Activated CD4-positive, alpha-beta T cell treated with anti-CD3 and anti-CD28 coated beads for 4 hours (primary cell): ENCODE results near the gene ZNF653.

ENCODE experiments used
- DNase-seq, 2 donors: peaks; one replicate each; pipeline ENCODE4 v3.0.0-alpha.2; 2020

Gene ZNF653, protein sequence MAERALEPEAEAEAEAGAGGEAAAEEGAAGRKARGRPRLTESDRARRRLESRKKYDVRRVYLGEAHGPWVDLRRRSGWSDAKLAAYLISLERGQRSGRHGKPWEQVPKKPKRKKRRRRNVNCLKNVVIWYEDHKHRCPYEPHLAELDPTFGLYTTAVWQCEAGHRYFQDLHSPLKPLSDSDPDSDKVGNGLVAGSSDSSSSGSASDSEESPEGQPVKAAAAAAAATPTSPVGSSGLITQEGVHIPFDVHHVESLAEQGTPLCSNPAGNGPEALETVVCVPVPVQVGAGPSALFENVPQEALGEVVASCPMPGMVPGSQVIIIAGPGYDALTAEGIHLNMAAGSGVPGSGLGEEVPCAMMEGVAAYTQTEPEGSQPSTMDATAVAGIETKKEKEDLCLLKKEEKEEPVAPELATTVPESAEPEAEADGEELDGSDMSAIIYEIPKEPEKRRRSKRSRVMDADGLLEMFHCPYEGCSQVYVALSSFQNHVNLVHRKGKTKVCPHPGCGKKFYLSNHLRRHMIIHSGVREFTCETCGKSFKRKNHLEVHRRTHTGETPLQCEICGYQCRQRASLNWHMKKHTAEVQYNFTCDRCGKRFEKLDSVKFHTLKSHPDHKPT

DNA sequence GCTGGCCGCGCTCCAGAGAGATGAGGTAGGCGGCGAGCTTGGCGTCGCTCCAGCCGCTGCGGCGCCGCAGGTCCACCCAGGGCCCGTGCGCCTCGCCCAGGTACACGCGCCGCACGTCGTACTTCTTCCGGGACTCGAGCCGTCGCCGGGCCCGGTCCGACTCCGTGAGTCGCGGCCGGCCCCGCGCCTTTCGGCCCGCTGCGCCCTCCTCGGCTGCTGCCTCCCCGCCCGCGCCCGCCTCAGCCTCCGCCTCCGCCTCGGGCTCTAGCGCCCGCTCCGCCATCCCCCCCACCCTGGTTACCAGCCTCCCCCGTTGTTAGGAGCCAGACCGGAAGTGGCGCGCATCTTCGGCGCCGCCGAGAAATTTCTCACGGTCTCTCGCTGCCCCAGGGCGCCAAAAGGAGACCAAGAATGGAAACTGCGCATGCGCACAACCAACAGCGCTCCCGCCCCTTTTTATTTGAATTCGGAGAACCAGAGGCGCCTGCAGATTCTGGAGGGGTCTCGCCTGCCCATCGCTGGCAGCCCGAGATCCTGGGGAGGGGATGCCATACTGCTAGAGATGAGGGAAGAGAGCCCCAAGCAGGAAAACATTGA lies at the start of gene ZNF653:
ZNF653 (minus strand) TSS at position 336 of the 597 bp plus-strand sequence; CDS start at position 283, 53 bp downstream.
- DNase-seq, result peak; percentile 94 to 95

DNA sequence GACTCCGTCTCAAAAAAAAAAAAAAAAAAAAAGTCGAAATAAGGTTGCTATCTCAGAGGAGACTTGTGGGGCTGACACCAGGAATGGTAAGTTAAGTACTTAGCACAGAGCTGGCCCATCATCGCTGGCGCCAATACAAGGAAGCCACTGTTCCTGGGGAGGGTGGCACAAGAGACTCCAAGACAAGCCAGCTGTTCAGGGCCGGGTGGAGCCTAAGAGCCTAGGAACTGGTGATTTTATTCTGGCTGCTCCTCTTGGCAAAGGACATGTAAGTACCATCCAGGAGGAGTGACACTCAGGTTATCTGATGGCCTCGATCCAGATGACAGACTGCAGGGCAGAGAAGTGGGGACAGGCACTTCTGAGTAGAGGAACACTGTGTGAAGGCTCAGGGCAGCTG lies 49.6 kb upstream of the ZNF653 start:
- no peak for DNase-seq

DNA sequence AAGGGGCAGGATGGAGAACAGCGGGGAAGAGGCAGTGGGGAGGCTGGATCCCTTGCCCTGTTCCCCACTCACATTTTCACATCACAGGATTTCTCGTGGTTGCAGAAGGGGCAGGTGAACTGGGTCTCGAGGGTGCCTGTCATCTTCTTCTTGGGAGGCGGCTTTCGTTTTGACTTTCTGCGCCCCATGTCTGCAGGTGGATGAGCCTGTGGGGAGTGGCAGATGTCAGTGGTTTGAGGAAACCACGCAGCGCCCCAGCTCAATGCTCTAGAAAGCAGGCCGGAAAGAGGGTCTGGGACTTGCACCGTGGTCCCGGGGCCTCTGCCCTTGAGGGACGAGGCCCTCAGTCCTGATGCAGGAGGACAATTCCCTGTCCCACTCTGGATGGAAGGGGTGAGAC lies 48.5 kb upstream of the ZNF653 start:
- DNase-seq, result no peak

DNA sequence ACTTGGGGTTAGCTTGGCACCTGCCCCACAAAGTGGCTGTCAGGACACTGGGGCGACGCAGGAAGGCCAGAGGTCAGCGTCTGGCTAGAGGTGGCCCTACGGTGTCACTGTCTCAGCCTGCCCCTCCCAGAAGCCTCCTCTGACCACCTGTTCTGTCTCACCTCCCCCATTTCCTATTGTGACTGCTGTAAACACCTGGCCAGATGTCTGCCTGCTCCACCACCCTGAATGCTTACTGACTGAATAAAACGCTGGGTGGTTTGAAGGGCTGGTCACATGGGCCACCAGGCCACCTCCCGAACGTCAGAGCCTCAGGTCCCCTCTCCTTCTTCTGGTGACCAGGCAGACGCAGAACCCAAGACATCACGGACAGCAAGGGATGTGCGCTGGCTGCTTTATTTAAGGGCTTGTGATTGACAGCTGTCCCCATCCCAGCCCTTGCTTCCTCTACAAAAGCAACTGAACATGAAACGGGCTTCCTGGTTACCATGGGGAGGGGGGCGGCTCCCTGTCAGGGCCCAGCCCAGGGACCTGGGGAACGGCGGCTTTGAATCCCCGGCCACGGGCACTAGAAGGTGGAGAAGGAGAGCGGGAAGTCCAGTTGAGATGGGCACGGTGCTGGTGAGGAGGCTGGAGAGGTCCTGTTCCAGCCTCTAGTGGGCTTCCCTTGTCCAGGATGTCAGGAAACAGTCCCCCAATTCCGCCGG lies 47.2 kb upstream of the ZNF653 start:
- no peak for DNase-seq

DNA sequence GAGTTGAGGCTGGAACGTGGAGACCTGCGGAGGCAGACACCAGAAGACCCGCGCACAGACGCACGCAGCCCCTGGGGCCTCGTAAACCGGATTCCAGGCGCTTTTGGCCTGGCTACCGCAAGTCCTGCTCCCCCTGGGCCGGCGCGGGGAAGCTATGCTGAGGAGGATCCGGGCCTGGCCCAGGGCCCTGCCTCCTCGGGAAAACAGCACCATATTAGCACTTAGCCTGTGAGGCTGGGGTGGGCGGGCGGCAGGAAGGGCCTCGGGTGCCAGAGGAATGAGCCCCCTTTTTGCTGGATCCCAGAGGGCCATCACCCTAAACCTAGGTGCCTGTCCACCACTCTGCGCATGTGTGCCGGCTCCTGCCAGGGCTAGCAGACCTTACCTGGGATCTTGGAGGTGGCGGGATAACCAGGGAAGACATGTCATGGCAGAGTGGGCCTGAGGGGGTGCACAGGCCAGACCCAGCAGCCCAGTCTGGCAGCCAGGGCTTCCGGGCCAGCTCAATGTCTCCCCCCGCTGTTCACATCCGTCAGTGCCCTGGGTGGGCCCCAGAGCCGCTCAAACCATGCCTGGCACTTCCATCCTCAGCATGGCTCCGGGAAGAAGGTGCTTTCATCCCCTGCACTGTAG lies 46.1 kb upstream of the ZNF653 start:
- DNase-seq, result no peak

DNA sequence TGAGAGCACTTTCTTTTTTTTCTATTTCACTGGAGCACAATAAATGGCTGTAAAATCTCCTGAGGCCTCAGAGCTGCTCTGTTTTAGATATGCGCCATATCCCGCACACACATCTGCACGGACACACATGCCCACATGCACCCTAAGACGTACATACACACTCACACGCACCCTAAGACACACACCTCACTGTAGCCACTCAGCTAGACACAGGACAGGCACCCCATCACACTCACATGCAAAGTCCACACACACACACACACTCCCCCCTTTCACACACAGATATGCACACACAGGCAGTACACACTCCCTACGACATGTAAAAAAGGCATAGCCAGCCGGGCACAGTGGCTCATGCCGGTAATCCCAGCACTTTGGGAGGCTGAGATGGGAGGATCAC lies 44.6 kb upstream of the ZNF653 start:
- DNase-seq, result no peak

DNA sequence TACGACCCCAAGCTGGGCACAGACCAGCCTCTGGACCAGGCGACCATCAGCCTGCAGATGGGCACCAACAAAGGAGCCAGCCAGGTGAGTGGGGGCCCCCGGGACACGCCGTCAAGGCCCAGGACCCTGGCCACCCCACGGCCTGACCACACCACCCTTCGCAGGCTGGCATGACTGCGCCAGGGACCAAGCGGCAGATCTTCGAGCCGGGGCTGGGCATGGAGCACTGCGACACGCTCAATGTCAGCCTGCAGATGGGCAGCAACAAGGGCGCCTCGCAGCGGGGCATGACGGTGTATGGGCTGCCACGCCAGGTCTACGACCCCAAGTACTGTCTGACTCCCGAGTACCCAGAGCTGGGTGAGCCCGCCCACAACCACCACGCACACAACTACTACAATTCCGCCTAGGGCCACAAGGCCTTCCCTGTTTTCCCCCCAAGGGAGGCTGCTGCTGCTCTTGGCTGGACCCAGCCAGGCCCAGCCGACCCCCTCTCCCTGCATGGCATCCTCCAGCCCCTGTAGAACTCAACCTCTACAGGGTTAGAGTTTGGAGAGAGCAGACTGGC lies 43.8 kb upstream of the ZNF653 start:
- no peak for DNase-seq

DNA sequence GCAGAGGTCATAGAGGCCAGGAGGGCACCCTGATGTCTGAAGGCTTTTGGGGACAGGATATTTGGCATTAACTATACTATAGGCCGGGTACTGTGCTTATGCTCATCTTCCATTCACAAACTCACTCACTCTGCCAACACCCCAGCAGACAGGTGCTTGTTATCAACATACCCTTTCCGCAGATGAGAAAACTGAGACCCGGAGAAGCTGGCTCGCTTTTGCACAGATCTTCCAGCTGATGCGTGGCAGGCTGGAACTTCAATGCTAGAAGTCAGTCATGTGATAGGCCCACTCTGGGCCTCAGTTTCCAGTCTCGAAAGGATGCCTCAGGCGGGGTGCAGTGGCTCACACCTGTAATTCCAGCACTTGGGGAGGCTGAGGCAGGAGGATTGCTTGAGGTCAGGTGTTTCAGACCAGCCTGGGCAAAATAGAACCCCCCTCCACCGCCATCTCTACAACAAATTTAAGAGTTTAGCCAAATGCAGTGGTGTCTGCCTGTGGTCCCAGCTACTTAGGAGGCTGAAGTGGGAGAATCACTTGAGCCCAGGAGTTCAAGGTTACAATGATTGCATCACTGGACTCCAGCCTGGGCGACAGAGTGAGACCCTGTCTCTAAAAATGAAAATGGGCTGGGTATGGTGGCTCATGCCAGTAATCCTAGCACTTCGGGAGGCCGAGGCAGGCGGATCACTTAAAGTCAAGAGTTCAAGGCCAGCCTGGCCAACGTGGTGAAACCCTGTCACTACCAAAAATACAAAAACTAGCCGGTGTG lies 42.5 kb upstream of the ZNF653 start:
- no peak for DNase-seq

DNA sequence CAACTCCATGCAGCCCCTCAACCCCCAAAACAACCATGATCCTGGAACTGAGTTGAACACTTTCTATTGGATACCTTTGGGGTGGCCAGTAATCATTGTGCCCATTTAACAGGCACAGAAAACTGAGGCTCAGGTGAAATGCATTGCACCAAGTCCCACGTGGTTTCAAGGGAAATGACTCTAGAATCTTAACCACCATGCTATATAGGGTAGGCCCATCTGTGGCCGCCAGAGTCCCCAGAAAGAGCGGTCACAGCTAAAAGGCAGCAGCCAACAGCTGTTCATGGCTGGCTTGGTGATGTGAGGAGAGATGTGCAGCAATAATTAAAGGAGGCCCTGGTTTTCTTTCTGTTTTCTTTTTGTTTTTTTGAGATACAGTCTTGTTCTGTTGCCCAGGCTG lies 35.6 kb upstream of the ZNF653 start:
- DNase-seq, result no peak

DNA sequence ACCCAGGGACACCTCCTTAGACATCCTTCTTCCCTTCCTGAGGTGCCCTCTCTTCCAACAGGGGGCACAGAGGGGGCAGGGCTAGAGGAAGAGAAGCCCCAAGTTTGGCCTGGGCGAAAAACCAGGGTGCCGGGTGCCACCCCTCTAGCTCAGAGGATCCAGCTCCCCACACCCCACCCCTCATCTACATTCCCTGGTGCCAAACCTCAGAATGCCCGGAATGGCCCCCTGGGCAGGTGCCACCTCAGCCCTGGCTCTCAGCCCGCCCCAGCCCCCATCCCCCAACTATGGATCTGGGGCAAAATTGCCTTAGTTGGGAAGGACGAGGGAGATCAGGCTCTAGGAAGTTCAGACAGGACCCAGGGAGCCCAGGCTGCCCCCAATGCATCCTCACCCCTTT lies 35.0 kb upstream of the ZNF653 start:
- no peak for DNase-seq

DNA sequence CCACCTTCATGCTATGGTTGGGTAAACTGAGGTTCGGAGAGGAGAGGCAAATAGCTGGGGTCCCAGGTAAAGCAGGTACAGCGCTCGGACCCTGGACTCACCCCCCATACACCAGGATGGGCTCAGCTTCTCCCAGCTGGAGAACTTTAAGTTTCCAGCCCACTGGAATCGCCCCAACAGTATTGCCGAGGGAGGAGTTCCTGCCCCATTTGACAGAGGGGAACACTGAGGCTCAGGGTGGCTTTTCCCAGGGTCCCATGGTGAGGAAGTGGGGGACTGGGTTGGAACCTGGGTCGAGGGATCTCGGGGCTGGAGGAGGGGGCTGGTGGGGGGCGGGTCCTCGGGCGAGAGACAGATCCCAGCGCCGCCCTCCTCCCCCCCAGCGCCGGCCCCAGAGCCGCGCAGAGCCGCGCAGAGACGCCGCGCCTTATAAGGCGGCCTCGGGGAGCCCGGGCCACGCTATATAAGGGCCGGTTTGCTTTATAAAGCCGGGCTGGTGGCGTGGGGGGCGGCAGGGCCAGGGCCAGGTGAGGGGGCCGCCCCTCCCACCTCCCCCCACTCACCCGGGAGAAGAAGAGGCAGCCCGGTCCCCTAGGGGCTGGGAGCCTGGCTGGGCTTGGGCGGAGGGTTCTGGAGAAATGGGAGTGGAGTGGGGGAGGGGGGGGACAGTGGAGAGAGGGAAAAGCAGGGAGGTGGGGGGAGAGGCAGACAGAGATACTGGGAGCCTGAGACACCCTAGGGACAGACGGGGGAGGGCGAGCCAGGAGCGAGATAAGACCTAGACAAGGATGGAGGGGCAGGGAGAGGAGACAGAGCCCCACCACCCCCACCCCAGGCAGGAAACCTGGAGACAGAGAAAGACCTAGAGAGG lies 34.1 kb upstream of the ZNF653 start:
- no peak for DNase-seq

DNA sequence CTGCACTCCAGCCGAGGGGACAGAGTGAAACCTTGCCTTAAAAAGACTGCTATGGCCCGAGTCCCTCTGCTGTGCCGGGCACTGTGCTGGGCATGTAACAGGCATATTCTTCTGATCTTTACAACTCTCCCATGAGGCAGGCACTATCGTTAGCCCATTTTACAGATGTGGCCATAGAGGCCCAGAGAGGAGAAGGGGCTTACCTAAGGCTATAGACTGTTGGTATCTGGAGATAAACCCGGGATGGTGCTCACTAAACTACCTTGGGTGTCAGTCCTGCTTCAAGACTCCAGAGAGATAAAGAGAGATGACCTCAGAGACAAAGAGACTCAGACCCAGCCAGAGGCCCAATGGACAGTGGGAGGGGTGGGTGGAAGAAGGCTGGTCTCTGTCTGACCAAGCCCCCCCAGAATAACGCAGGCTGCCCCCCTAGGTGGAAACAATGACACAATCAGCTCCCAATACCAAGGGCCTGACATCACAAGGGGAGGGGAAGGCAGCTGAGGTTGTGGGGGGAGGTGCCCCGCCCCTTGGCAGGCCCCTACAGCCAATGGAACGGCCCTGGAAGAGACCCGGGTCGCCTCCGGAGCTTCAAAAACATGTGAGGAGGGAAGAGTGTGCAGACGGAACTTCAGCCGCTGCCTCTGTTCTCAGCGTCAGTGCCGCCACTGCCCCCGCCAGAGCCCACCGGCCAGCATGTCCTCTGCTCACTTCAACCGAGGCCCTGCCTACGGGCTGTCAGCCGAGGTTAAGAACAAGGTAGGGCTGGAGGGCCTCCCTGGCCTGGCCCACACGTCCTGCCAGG lies 32.8 kb upstream of the ZNF653 start, which contains the start of gene CNN1:
CNN1 (plus strand) TSS at position 620 of the 805 bp plus-strand sequence; CDS start at position 697, 77 bp downstream.
- no peak for DNase-seq

DNA sequence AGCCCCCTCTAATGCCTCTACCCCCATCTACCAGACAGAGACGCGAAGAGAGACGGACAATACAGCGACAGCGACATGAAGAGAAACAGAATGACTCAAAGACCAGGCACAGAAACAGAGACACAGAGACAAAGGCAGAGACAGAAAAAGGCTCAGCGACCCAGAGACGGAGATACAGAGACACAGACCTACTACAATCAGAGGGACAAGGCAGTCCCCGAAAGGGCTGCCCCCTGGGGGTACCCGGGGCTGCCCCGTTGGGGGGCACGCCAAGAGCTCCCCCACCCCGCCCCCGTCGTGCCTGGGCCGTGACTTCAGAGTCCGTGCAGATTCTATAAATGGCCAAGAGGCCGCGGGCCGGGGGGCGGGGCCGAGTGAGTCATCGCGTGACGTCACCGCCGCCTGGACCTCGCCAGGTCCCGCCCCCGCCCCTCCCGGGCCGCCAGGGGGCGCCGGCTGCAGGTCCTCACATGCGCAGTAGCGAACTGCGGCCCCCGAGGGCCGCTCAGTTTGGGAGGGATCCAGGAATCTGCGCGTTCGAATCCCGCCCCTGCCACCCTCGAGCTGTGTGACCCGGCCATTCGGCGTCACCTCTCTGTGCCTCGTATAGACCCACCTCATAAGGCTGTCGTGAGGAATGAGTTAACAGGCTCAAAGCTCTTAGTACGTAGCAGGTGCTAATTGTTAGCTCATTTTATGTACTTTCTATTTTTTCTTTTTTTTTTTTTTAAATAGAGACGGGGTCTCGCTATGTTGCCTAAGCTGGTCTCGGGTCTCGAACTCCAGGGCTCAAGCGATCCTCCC lies 30.4 kb upstream of the ZNF653 start:
- DNase-seq, result peak; percentile 80 to 84

DNA sequence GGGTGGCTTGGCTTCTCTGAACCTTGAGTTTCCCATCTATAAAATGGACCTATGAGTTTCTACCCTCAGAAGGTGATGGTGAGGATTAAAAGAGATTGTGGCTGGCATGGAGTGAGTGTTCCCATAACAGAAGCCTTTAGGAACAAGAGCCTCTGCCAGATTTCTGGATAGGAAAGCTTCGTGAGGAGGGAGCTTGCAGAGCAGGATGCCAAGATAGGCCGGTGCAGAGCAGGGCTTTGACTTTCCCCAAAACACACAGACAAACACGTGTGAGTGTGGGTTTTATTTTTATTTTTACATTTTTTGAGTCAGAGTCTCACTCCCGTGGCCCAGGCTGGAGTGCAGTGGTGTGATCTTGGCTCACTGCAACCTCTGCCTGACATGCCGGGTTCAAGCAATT lies 29.3 kb upstream of the ZNF653 start:
- no peak for DNase-seq

DNA sequence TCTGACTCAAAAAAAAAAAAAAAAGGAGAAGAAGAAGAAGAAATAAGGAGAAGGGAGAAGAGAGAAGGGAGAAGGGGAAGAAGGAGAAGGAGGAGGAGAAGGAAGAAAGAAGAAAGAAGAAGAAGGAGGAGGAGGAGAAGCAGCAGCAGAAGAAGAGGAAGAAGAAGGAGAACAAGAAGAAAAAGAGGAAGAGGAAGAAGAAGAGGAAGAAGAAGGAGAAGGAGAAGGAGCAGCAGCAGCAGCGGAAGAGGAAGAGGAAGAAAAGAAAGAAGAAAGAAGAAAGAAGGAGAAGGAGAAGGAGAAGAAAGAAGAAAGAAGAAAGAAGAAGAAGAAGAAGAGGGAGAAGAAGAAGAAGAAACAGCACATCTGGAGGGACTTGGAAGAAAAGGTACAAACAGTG lies 28.9 kb upstream of the ZNF653 start:
- DNase-seq, result no peak

DNA sequence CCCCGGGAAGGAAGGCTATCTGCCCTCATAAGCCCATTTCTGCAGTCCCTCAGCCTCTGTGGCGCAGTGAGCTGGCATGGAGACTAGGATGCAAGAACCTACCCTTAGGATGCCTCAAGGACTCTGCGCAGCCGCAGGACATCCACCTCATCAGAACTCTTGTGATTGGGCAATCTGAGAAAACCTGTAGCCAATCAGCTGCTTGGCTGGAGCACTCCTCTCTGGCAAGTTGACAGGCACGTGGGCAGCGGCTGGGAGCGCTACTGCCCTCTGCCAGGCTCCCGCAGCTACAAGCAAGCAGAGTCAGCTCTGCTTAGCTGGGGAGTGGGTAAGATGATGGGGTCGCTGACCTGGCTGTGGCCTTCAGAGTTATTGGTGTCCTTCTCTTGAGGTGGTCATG lies 24.8 kb upstream of the ZNF653 start:
- DNase-seq, result peak in 1 of 2 donors; percentile 12

DNA sequence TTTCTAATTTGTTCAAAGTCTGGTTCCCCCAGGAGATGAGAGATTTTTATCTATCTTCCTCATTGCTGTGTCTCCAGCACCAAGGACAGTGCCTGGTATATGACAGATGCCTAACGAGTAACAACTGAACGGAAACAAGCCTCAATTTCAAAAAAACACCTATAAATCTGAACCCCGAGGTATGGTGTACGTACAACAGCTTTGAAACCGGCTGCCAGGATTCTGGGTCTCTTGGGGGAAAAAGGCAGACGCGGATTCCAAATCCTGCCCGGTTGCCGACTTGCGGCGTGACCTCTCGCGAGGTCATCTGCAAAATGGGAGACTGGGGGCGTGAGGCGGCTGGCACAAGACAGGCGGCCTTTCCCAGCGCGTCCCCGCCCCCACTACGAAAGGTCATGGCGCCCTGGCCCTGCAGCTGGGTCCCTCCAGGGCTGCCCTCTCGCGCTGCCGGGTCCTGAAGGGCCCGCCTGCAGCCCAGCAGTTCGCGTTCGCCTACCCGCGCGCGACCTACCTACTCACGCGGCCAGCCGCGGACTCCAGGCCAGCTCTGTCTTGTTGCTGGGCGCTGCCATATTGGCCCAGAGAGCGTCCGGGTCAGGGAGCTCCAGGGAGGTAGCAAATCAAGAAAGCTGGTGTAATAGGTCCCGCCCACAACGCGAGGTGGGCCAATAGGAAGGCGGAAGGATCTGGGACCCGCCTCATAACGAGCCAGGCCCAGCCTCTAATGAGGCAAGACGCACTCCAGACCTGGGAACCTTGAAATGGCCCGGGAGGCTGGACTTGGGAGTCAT lies 23.1 kb upstream of the ZNF653 start, which contains the start of gene ECSIT:
ECSIT (minus strand) TSS at position 584 of the 791 bp plus-strand sequence. CDS start 9,964 bp downstream, outside the sequence.
- DNase-seq, result peak; percentile 90 to 91

DNA sequence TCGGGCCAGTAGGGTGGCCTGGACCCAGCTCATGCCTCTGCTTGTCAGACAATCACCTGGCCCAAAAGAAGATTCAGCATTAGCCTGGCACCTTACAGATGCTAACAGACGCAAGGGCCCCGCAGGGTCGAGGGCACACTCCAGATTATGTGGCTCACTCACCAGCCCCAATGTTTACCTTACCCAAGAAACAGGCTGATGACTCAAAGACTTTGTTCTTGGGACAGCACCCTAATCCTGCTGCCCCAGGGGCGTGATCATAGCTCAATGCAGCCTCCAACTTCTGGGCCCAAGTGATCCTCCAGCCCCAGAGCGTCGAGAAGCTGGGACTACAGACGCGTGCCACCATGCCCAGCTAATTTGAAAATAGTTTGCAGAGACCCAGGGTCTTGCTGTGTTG lies 13.5 kb upstream of the ZNF653 start:
- no peak for DNase-seq
